Mucosa of stomach (tissue), 1 donor: ENCODE data around the gene KCNQ1OT1.

ENCODE experiments used
- H3K27me3 ChIP-seq: one replicate; pipeline ENCODE4 v1.7.0; 2013; ENCODE audit warnings: mild to moderate bottlenecking, low read length; ENCODE audit not compliant: control insufficient read depth, insufficient read depth
- H3K36me3 ChIP-seq: one replicate; pipeline ENCODE4 v1.7.0; 2013; ENCODE audit warnings: low read length; ENCODE audit not compliant: control insufficient read depth, insufficient read depth
- H3K4me1 ChIP-seq: one replicate; pipeline ENCODE4 v1.7.0; 2013; ENCODE audit warnings: mild to moderate bottlenecking, low read length; ENCODE audit not compliant: control insufficient read depth, insufficient read depth
- H3K4me3 ChIP-seq: one replicate; pipeline ENCODE4 v1.7.0; 2013; ENCODE audit warnings: low read length
- H3K9ac ChIP-seq: one replicate; pipeline ENCODE4 v1.7.0; 2013; ENCODE audit warnings: mild to moderate bottlenecking, low read length, moderate library complexity
- H3K9me3 ChIP-seq: one replicate; pipeline ENCODE4 v1.7.0; 2013; ENCODE audit warnings: mild to moderate bottlenecking, low read length, moderate library complexity; ENCODE audit not compliant: control insufficient read depth
- donor health status: Pancreatic carcinoma.

Gene KCNQ1OT1

DNA sequence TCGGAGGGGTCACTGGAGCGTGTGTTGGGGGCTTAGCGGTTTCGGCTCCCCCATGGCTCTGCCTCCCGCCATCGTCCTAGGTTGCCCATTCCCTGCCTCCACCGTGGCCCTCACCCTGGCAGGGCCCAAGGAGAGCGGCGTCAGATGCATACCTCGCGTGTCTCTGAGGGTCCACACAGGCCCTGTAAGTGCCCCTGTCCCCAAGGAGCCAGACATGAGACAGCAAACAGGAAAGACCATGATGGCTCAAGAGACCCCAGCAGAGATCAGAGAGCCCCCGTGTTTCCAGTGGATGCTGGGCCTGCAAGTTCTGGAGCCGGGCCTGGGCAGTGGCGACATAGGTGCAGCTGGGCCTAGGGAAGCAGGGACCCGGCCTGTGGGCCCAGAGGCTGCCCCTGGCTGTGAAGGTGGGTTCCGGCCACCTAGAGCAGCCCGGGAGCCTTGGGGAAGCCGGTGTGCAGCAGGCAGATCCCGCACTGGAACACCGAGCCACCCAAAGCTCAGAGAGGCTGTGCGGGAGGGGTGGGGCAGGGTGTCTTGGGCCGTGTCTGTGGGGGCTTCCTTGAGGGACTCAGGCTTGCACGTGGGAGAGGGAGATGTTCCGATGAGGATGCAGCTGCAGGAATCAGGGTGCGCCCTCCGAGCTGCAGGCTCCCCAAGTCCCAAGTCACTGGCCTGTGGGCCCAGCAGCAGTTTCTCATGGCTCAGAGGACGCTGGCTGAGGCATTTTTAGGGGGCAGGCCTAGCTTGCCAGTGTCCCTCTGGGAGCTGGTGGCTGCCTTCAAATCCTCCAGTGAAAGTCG lies 126.4 kb downstream of the KCNQ1OT1 start:
- Histone ChIP-seq H3K9me3 (no peaks in the 10 kb centered on the region), H3K36me3 (no peaks in the 10 kb centered on the region), H3K4me1 (peaks cover 21% of the 10 kb centered on the region), H3K4me3 (no peak overlapping the region), H3K9ac (no peak overlapping the region), H3K27me3 (no peaks in the 10 kb centered on the region)

GRCh38 chr11:2572491-2573239 lies 127.1 kb downstream of the KCNQ1OT1 start:
- Histone ChIP-seq H3K9ac (no peak overlapping the region), H3K4me3 (no peak overlapping the region), H3K36me3 (no peaks in the 10 kb centered on the region), H3K9me3 (no peaks in the 10 kb centered on the region), H3K27me3 (no peaks in the 10 kb centered on the region), H3K4me1 (peaks cover 18% of the 10 kb centered on the region)

DNA sequence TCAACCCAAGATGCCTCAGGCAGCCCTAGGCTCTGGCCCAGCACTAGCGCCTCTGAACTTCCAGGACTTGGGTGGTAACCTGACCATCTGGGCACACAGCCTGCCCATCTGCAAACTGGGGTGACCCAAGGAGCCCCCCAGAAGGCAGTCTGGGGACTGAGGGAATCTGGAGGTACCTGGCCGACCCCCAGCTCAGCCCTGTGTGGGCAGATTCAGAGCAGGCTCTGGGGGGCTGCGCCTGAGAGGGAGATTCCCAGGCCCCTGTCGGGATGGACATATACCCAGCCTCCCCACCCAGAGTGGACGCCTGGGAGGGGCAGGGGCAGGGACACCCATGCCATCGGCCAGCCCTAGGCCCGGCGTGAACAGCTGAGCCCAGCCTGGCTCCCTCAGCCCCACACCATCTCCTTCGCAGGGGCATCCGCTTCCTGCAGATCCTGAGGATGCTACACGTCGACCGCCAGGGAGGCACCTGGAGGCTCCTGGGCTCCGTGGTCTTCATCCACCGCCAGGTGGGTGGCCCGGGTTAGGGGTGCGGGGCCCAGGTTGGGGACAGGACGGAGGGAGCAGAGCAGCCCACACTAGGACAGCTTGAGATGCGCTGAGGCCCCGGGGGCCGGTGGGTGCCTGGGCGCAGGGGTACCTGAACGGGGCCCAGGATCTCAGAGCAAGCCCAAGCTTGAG lies 128.1 kb downstream of the KCNQ1OT1 start:
- no peaks in the 10 kb centered on the region for H3K27me3 ChIP-seq

DNA sequence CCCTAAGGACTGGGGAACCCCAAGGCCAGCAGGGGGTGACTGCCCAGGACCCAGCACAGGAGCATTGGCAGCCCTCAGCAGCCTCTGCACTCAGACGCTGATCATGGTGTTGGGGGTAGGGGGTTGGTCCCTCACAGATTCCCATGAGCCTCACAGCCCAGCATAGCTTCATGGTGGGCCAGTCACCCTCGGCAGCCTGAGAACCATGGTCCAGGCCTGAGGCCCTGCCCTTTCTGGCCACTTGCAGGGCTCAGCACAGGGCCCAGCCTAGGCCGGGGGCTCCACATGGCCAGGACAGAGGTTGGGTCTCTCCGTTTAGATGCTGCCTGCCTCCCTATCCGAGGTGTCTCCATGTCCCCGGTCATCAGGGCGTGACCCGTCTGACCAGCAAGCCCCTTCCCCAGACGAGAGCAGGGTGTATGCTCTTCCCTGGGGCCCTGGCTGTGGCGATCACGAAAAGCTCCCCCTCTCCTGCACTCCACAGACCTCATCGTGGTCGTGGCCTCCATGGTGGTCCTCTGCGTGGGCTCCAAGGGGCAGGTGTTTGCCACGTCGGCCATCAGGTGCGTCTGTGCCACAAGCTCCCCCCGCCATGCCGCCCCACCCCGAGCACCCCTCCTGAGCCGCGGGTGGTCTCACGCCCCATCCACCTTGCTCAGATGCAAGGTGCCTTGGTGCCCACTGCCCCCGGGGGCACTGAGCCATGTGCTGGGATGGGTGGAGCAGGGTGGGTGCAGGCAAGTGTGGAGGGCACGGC lies 128.8 kb downstream of the KCNQ1OT1 start:
- Histone ChIP-seq H3K36me3 (no peaks in the 10 kb centered on the region), H3K9me3 (no peaks in the 10 kb centered on the region), H3K9ac (no peak overlapping the region), H3K4me1 (peaks cover 27% of the 10 kb centered on the region), H3K4me3 (no peak overlapping the region), H3K27me3 (no peaks in the 10 kb centered on the region)

More for the DNA sequence above, 128.1 kb downstream of the KCNQ1OT1 start:
- Histone ChIP-seq H3K4me3 (no peak overlapping the region), H3K4me1 (peaks cover 20% of the 10 kb centered on the region), H3K9me3 (no peaks in the 10 kb centered on the region), H3K9ac (no peak overlapping the region), H3K36me3 (no peaks in the 10 kb centered on the region)

- no peaks in the 10 kb centered on the region for H3K9me3 ChIP-seq
Observed at GRCh38 chr11:2570211-2570811, 129.5 kb downstream of the KCNQ1OT1 start.

GRCh38 chr11:2569731-2570210 lies 130.0 kb downstream of the KCNQ1OT1 start:
- Histone ChIP-seq H3K4me1 (peaks cover 20% of the 10 kb centered on the region), H3K4me3 (no peak overlapping the region), H3K9ac (no peak overlapping the region), H3K36me3 (no peaks in the 10 kb centered on the region), H3K27me3 (no peaks in the 10 kb centered on the region), H3K9me3 (no peaks in the 10 kb centered on the region)

More at GRCh38 chr11:2570211-2570811, 129.5 kb downstream of the KCNQ1OT1 start:
- Histone ChIP-seq H3K4me3 (no peak overlapping the region), H3K9ac (no peak overlapping the region), H3K36me3 (no peaks in the 10 kb centered on the region), H3K4me1 (peaks cover 25% of the 10 kb centered on the region), H3K27me3 (no peaks in the 10 kb centered on the region)

DNA sequence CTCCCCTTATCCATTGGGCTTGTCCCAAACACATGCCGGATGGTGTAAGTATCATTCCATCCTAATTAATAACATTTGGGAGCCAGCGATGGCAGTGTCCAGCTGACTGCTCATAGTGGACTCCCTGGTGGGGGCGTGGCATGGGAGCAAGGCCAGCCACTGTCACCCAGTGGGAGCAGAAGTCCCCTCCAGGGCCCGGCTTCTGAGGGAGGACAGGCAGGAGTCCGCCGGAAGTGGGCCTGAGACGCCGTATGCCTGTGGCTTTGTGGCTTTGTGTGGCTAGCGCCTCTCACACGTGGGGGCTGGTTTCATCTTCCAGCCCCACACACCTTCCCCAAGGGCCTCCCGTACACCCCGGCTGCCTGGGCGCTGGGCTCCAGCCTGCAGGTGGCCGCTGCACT lies 130.5 kb downstream of the KCNQ1OT1 start:
- no peaks in the 10 kb centered on the region for H3K27me3 ChIP-seq
- H3K9ac ChIP-seq, result no peak overlapping the region
- no peaks in the 10 kb centered on the region for H3K9me3 ChIP-seq
- H3K4me1 ChIP-seq, result peaks cover 18% of the 10 kb centered on the region
- no peaks in the 10 kb centered on the region for H3K36me3 ChIP-seq
- H3K4me3 ChIP-seq, result no peak overlapping the region

DNA sequence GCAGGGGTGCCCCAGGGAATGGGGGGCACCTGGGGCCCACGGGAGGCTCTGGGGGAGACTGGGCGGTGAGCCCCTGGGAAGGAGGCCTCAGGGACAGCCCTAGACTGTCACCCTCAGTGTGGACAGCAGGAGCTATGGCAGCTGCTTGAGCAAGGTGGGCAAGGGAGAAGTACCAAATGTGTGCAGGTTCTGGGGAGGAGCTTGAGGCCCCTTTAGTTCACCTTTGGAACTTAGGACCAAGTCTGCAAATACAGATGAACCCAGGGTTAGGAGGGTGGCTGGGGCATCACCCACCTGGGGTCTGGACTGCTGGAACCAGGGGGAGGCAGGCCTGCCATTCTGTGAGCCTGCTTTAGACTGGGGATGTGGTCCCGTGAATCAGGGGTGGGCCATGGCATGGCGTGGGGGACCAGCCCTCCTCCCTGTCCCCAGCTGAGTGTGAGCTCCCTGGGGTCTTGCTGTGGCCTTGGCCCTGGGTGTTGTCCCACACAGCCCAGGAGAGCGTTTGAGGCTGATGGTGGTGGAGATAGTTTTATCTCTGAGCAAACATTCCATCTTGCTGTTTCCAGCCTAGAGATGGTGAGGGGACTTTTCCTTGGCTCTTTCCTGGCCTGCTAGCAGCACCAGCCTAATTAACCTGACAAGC lies 132.6 kb downstream of the KCNQ1OT1 start:
- H3K4me1 ChIP-seq, result peaks cover 18% of the 10 kb centered on the region

GRCh38 chr11:2566223-2567025 lies 133.4 kb downstream of the KCNQ1OT1 start:
- H3K4me3 ChIP-seq, result no peak overlapping the region
- H3K9ac ChIP-seq, result no peak overlapping the region
- H3K36me3 ChIP-seq, result no peaks in the 10 kb centered on the region
- no peaks in the 10 kb centered on the region for H3K27me3 ChIP-seq
- no peaks in the 10 kb centered on the region for H3K9me3 ChIP-seq
- H3K4me1 ChIP-seq, result peaks cover 18% of the 10 kb centered on the region

More for the DNA sequence above, 132.6 kb downstream of the KCNQ1OT1 start:
- H3K9ac ChIP-seq, result no peak overlapping the region
- no peak overlapping the region for H3K4me3 ChIP-seq
- no peaks in the 10 kb centered on the region for H3K36me3 ChIP-seq
- no peaks in the 10 kb centered on the region for H3K27me3 ChIP-seq
- H3K9me3 ChIP-seq, result no peaks in the 10 kb centered on the region

- H3K9me3 ChIP-seq, result no peaks in the 10 kb centered on the region
- H3K9ac ChIP-seq, result no peak overlapping the region
- no peak overlapping the region for H3K4me3 ChIP-seq
- H3K4me1 ChIP-seq, result peaks cover 18% of the 10 kb centered on the region
- H3K36me3 ChIP-seq, result no peaks in the 10 kb centered on the region
- H3K27me3 ChIP-seq, result no peaks in the 10 kb centered on the region
Observed at GRCh38 chr11:2565447-2566222, 134.2 kb downstream of the KCNQ1OT1 start.
